Right renal pelvis (tissue), 4 donors: ENCODE measurements around the gene PPIL3. TPM values are rescaled to one million over a fixed set of nuclear protein-coding genes. Genes with fewer than 3 reads are reported as not detected.

ENCODE experiments used
- DNase-seq, 4 donors: peaks; one replicate each; pipeline ENCODE4 v3.0.0-alpha.2; 2013; ENCODE audit warnings: low read depth in 4 of 4, low spot score in 3 of 4, missing footprints in 1 of 4
- polyA plus RNA-seq, 4 donors: library from polyadenylated mRNA; unstranded; fragments of 120-200 nt; gene quantifications; one replicate each; pipeline ENCODE4 v1.2.1, GENCODE V29; 2013; ENCODE audit not compliant: insufficient read length in 4 of 4

The PPIL3 gene
- polyA plus RNA-seq, 4 donors = 44.6 to 79.9 (median 66.0) TPM

GRCh38 chr2:200862532-200863000, 26.3 kb downstream of the PPIL3 start:
- peak in 3 of 4 donors; percentile 31 to 45 (median 38) for DNase-seq

DNA sequence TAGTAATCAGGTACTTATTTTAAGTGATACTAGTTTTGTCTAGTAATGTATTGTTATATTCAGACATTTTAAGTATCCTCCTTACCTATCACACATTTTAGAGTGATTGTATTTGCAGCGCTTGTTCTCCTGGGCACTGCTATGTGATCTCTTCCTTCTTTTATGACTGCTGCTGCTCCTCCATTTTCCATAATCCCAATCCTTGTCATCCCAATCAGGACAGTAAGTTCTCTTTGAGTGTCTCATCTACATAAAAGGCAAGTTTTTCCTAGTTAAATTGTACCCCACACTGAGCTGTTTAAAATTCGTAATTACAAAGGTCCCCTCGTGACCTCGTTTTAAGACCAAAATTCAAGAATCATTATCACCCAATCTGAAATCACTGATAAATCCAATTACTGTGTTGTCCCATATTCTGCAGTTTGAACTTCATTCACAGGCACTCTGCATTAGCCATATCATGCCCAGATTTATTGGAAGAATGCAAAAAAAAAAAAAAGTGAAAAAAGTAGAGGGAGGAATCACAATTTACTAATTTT, 27.2 kb downstream of the PPIL3 start:
- DNase-seq = peak in 1 of 4 donors; percentile 8

- DNase-seq = no peak
Measured at GRCh38 chr2:200860092-200860795, 28.6 kb downstream of the PPIL3 start.

DNA sequence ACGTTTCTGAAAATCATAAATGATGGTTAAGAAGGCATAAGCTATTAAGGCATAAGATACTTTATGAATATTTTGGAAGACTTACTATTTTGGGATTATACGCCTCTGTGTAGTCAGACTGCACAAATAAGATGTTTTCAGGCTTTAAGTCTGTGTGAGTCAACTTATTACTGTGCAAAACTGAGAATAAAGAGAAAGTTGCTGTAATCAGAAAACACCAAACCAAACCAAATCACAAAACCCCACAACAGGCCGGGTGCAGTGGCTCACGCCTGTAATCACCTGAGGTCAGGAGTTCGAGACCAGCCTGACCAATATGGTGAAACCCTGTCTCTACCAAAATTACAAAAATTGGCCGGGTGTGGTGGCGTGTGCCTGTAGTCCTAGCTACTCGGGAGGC, 32.1 kb downstream of the PPIL3 start:
- DNase-seq = no peak

DNA sequence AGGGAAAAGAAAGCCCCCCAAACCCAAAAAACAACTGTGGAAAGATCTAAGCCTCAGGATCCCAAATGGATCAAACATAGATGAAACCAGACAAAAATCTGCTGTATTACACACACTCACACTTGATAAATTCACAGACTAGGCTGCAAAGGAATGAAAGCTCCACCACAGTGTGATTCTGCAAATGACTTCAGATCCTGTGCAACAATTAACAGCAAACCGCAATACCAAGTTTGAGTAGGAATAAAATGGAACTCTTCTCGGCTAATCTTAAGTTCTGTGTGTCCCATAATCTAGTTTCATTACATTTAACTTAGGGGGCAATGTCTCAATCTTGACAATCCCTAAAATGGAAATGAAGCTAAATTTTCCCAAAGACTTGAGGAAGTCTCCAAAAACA, 36.3 kb downstream of the PPIL3 start:
- DNase-seq = no peak

- DNase-seq = no peak
Measured at GRCh38 chr2:200851398-200852248, 37.3 kb downstream of the PPIL3 start.

GRCh38 chr2:200850512-200851256, 38.2 kb downstream of the PPIL3 start:
- DNase-seq = no peak

DNA sequence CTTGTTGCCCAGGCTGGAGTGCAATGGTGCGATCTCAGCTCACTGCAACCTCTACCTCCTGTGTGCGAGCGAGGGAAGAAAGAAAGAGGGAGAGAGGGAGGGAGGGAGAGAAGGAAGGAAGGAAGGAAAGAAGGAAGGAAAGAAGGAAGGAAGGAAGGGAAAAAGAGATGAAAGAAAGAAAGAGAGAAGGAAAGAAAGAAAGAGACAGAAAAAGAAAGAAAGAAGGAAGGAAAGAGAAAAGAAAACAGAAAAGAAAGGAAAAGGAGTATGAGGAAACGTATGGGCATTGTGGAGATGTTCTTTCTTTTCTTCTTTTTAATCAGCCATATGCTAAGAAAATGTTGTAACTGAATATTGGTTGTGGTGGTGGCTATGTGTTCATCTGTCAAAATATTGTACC, 40.9 kb downstream of the PPIL3 start:
- DNase-seq = no peak

GRCh38 chr2:200847269-200847668, 41.6 kb downstream of the PPIL3 start:
- no peak for DNase-seq

DNA sequence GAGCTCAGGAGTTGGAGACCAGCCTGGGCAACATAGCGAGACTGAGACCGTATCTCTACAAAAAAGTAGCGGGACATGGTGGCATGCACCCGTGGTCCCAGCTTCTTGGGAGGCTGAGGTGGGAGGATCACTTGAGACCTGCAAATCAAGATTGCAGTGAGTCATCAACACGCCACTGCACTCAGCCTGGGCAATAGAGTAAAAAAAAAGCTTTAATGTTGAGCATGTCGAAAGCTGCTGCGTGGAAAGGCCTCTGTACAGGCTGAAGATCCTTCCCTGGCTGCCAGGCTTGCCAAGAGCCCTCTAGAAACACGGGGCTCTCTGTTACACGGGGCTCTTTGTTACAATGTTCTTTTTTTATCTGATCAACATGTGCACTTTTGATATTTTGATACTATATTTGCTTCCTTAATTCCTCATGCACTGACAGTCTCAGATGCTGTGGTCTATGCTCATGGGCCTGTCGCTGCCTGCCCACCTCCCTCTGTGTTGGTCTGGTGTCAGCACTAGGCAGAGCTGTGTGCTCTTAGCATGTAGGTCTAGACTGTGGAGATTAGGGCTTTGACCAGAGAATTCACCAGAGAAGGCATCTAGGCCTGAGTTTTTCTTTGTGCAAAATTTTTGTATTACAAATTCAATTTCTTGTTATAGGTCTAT, 43.1 kb downstream of the PPIL3 start:
- no peak for DNase-seq

DNA sequence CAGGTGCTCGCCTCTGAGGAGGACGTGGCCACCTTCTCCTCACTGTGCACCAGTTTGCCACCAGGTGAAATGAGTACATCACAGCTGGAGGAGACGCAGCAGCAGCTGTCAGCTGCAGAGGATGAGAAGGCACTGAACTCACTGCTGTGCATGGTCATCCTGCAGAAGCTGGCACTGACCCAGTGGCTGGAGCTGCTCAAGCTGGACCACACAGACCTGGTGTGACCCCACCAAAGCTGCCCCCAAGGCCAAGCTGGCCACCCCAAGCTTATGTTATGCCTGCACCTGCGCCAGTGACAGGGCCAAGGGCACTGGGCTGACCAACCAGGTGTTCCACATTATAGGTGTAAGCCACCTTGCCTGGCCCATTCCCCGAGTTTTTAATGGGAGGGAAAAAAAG, 43.7 kb downstream of the PPIL3 start:
- DNase-seq = no peak

- DNase-seq = no peak
Measured at GRCh38 chr2:200843993-200844948, 44.6 kb downstream of the PPIL3 start.

- DNase-seq = no peak
Measured at GRCh38 chr2:200839513-200839912, 49.4 kb downstream of the PPIL3 start.

- no peak for DNase-seq
Measured at GRCh38 chr2:200834701-200835100, 54.2 kb downstream of the PPIL3 start.

DNA sequence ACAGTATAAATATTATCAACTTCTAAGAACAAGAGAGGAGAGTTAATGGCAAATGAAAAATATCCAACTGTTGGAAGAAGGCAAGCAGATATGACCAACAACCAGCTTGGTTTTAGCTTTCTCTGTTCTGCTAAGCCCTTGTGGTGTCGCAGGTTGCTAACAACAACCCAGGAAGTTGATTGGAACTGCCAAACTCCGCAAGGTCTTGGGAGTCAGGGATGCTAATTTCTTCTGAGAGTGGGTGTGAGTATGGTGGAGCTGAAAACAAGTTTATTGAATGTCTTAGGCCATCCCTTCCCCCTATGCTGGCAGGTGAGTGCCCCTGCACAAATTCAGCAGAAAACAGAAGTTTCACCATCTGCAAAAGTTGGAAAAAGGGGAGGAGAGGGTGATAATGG, 59.6 kb downstream of the PPIL3 start:
- no peak for DNase-seq

GRCh38 chr2:200828572-200829257, 60.2 kb downstream of the PPIL3 start:
- DNase-seq = no peak

- no peak for DNase-seq
Measured at GRCh38 chr2:200828104-200828503, 60.8 kb downstream of the PPIL3 start.

DNA sequence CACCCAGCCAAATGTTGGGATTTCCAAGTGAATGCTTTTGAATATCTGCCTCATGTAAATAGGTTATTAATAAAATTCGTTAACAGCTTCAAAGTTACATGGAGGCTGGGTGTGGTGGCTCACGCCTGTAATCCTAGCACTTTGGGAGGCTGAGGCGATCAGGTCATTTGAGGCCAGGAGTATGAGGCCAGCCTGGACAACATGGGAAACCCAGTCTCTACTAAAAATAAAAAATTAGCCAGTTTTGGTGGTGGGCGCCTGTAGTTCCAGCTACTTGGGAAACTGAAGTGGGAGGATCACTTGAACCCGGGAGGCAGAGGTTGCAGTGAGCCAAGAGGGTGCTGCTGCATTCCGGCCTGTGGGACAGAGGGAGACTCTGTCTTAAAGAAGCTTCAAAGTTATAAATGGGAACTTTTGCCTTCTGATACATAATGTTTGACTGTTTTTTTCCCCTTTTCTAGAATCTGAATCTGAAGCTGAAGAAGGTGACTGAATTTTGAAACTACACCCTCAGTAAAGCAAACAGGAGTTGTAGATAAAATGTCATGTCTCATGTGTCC, 67.1 kb downstream of the PPIL3 start:
- no peak for DNase-seq
